Measurements from ENCODE around the gene KLF6.
A peak's percentile ranks its signal among the peaks of the same experiment; 100 is the strongest.

The KLF6 gene

DNA sequence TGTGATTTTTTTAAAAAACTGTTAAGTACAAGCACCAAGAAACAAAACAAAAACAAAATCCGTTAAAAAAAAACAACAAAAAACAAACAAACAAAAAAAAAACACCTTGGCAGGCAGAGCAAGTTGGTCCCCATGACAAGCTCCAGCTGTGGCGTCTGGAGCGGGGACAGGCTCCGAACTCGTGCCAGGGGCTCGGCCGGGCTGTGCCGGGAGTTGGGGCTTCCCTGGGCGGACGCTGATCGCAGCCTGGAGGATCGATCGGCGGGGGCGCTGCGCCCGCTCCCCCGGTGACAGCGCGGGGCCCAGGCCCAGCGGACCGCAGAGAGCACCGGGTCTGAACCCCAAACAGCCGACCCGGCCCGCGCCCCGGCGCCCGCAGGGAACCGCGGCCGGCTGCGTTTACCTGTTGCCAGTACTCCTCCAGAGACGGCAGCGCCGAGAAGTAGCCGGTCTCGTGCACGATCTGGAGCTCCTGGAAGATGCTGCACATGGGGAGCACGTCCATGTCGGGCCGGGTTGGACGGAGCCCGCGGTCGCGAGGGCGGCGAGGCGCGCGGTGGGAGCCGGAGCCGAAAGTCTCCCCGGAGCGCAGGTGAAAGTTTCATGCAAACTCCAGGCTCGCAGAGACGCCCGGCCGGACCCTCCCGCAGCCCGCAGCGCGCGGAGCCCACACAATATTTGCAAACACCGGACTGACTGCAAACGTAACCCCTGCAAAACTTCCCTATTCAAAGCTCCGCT lies at the start of gene KLF6:
TSS of gene KLF6 (minus strand) at position 700 of the 741 bp plus-strand sequence. CDS start at position 505, 195 bp downstream.
- no peak for FAIRE-seq

DNA sequence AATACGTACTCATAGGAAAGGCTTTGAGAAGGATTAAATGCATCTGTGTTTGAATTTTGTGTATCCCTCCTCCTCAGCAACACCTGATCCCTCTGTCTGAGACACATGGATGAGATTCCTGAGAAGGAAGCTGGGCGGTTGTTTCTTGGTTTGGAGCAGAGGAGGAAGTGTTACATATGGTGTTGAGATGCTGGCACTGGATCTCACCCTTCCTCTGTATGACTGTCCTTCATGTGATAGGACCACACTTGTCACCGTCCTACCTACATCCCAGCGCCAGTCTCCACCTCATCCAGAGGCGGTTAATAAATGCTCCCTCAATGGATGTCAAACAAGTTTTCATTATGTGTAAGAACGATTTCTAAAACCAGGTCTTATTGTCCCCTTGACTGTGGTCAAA lies 49.4 kb upstream of the KLF6 start:
- no peak for FAIRE-seq

DNA sequence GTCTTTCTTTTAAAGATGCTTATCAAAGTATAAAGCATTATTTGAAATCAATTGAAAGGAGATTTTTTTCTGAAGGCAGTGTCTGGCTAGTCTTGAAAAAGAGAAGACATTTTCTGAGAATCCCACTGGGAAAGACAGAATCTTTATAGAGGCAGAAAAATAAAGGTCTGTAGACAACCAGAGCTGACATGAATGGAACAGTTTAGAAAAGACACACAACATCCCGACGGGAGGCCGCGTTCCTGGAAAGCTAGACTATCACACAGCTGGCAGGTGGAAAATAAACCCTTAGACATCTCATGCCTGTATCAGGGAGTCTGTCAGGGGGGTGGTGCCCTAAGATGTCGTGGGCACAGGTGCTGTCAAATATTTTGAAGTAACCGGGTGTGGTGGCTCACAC lies 48.0 kb upstream of the KLF6 start:
- FAIRE-seq: no peak

DNA sequence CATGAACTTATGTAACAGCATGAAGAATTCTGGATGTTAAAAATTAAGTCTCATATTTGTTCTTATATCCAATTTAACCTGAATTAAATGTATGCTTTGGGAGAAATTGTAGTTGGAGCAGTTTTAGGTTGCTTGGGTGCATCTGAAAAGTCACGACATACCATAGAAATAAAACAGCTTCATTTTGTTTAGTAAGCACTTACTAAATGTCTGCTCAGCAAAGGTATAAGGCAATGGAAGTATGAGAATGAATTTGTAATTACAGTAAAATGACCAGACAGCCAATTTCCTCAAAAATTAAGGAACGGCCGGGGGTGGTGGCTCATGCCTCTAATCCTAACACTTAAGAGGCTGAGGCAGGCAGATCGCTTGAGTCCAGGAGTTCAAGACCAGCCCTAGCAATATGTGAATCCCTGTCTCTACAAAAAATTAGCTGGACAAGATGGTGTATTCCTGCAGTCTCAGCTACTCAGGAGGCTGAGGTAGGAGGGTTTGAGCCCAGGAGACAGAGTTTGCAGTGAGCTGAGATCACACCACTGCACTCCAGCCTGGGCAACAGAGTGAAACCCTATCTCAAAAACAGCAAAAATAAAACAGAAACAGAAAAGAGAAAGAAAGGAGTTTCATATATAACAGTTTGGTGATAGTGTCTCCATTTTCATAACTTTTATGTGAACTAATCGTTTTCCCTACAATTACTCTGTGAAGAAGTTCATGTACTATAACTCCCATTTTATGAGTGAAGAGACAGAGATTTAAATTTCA lies 47.2 kb upstream of the KLF6 start:
- FAIRE-seq: no peak

DNA sequence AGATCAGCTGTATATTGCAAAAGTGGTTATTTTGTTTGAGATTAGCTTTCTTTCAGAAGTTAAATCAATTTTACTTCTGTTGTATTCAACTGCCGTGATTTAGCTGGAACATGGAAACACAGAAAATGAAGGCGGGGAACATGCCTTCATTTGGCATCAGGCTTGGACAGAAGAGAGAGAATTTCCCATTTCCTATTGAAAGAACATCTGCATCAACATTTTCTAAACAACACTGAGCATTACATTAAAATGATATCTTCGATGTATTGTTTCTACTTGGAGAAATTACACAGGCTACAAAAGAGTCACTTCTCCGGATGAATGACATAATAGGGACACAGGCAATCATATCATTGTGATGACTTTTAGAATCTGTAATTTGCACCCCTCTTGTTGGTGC lies 46.6 kb upstream of the KLF6 start:
- FAIRE-seq: no peak

GRCh38 chr10:3830946-3831345 lies 45.9 kb upstream of the KLF6 start:
- FAIRE-seq: no peak

DNA sequence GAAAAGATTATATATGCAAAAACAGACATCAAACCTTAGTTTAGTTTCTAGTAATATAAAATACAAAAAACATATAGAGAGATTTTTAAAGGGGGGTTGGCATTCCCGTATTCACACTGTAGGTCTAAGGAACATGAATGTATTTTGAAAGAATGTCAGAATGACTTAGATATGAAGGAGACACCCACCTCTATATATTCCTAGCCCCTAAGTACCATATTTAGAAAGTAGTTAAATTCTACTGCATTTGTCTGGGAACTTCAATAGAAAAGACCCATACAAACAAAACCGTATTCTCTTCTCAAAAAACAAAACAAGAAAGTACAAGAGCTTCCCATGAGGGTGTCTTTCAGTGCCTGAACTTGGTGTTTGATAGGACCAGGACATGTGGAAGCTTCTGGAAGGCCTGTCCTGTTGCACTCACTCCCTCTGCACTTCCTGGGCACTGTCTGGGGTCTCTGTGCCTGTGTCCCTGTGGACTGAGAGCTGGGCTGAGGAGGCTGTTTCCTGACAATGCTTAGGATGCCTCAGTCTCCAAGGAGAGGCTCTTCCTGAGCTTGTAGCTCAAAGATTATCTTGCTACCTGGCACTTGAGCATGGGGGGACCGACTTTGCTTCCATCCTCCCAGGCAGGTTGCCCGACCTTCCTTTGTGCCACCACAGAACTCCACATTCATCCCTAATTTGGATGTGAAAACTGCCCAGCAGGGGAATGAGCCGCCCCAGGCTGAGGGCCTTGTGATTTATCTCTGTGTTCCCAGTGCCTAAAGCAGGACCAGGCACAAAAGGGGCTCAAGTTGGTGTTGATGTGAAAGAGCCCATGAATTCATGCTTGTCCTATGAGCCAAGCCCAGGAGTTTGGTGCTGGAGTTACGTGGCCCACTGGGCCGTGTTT lies 44.4 kb upstream of the KLF6 start:
- no peak for FAIRE-seq

DNA sequence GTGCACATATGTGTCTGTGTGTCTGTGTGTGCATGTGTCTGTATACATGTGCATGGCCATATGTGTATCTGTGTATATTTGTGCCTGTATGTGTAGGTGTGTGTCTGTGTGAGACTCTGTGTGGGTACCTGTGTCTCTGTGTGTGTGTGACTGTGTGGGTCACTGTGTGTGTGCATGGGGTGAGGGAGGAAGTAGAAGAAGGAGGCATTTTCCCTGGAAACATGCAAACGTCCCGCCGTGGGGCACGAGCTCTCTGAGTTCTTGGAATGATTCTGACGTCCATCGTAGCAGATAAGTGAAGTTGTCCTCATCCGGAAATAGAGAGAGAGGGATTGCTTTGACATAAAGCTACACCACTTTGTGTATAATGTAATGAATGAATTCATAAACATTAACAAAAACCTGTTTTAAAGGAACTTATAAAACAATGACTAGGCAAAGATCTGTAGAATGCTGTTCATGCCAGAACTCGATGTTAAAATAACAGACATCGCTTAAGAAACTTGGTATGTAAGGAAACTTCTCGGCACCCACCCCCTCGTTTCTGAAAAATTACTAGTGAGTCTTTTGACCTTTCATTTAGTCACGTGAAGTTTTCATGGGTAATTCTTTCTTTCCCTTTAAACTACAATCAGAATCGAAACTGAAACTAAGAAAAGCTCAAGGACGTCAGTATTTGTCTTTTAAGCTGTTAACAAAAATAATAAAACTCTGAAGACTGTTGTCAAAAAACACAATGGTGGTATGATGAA lies 43.6 kb upstream of the KLF6 start:
- peak; percentile 70 for FAIRE-seq

DNA sequence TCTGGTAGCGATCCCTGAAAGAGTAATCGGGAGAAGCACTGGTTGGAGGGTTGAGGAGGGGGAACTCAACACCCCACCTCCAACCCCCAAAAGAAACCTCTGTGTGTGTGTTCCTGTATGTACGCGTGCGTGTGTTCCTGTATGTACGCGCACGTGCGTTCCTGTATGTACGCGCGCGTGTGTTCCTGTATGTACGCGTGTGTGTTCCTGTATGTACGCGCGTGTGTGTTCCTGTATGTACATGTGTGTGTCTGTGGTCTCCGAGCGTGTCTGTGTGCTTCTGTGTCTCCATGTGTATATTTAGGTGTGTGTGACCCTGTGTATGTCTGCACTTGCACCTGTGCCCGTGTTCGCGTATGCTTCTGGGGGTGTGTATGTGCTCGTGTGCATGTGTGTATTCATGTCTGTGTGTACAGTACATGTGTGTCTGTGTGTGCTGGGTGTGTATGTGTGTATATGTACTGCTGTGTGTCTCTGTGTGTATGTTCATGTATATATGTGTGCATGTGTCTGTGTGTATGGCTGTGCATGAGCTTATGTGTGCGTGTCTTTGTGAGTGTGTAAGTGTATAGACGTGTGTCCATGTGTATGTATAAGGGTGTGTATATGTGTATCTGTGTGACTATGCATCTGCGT lies 42.9 kb upstream of the KLF6 start:
- FAIRE-seq: no peak

- no peak for FAIRE-seq
These were observed 42.3 kb upstream of the KLF6 start for GRCh38 chr10:3827266-3827665.

- FAIRE-seq: no peak
These were observed 40.9 kb upstream of the KLF6 start for GRCh38 chr10:3825862-3826351.

DNA sequence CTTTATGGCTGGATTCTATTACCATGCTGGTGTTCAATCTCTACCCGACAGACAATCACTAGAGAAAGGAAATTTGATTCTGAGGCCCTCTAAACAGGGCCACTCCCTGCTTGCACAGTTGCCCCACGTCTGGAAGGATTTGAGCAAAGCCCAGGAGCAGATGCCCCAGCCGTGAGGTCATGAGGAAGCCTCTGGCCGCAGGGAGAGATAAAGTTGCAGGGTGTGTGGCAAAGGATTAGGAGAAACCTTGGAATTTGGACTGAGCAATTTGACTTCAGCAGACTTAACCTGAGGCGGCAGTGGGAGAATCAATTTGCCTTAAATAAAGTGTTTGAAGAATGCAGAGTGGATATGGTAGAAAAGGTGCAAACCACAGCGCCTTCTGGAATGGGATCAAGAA lies 40.2 kb upstream of the KLF6 start:
- no peak for FAIRE-seq

DNA sequence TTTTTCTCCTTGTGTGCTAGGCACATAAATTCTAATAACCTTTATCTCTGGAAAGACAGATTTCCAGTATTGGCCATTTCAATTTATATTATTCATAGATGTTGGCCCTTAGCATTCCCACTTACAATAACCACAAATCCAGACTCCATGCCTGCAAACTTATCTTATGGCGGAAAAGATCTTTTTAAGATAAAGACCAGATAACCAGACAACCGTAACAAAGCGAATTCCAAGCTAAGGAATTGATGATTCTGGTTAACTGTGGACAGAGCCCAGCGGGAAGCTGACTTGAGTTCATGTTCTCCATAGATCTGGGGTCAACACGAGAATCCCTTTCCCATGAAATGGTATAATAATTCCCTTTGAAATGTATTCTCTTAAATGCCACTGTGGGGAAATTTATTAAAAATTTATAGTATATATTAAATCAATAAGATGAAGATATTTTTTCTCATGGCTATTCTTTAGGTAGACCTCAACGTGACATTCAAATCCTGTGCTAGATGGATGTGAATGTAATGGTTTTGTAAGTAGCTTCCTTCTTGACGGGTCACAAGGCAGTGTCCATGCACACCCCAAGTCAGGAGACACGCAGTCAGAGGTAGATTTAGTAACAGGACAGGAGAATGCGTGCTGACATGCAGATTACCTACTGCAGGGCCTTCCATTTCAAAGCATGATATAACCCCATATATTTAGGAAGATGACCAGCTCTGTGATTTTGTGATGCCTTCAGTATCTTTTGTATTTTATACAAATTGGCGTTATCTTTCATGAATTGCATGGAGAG lies 37.7 kb upstream of the KLF6 start:
- FAIRE-seq: no peak

DNA sequence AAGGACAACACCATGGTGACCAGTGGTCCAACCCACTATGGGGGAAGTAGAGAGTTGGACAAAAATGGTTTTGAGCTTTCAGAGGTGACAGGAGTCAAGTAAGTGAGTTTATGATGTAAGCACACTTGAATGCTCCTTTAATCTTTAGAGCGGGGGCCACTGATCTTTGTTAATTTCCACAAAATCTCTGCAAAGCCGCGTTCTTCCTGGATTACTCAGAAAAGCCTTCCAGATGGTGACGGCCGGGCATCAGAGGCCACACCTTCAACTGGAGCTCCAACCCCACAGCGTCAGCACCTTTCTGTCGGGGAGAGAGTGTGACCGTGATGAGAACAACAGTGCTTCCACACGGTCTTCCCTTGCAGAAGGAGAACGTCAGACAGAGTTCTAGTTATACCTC lies 35.2 kb upstream of the KLF6 start:
- FAIRE-seq: no peak

DNA sequence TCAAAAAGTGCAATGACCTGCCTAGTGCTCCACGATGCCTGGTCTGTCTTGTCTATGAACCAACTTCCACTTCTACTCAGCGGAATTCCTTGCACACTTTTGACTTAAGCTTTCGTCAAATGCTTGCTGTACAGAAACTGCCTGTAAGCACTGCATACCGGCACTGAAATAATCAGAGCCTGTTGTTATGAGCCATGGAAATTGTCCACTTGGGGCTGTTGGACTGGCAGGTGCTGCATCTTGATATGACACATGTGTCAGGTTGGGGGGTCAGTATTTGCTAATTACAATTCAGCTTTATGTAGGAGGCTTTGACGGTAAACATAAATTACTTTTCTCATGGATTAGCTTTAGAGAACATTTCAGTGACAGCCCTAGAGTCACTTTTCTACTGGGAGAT lies 32.0 kb upstream of the KLF6 start:
- FAIRE-seq: no peak

GRCh38 chr10:3814838-3815220 lies 29.8 kb upstream of the KLF6 start:
- no peak for FAIRE-seq

DNA sequence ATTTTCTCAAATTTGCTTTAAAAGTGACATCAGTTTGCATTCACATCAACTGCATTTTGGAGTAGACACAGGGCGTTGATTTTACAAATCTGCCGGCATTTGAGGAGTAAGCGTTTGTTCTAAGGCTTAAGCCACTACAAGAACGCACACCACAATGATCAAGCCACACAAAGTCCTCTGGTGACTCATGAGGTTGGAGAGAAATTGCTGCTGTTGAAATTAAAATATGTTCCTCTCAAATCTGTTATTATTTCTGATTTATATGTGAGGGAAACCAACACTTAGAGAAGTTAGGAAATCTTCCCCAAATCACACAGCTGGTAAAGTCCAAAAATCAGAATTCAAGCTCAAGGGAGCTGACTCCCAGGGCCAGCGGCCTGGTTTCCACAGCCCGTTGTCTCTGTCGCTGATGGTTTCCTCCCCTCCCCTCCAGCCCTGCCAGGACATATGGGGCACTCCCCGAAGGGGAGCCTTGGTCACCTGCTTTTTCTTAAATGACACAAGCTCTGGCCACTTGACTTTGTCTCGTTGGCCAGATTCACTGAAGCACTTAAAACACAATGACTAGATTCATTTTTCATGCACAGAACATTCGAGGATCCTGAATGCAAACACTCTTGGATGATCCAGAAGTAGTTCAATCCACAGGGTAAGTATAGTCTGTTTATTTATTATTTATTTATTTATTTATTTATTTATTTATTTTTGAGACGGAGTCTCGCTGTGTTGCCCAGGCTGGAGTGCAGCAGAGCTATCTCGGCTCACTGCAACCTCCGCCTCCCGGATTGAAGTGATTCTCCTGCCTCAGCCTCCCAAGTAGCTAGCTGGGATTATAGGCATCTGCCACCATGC lies 29.2 kb upstream of the KLF6 start:
- no peak for FAIRE-seq

DNA sequence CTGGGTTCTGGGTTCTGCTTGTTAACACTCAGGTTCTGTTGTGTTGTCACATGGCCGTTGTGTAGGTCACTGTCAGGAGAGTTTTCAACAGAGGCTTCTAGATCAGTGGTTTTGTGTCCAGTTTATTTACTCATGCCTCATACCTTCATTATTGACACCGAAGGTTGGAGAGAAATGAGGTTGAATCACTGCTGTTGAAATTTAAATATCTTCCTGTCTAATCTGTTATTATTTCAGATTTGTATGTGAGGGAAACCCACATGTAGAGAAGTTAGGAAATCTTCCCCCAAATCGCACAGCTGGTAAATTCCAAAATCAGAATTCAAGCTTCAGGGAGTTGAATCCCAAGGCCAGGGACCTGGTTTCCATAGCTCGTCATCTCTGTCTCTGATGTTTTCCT lies 28.3 kb upstream of the KLF6 start:
- FAIRE-seq: no peak

DNA sequence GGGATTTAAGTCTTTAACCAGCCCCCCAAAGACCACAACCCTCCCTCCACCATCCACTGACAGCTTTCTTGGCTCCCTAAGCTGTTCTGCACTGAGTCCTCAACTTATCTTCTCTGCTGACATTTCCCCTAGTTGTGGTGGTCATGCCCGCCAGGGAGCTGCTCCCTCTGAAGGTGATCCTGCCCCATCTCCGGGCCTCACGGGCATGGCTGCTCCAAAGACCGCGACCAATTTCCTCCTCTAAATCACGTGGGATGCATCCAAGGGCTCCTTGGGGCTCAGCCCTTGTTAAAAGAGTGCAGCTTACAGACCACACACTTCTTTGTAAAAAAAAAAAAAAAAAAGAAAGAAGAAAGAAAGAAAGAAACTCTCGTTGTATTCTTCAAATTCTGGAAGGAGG lies 27.1 kb upstream of the KLF6 start:
- no peak for FAIRE-seq

DNA sequence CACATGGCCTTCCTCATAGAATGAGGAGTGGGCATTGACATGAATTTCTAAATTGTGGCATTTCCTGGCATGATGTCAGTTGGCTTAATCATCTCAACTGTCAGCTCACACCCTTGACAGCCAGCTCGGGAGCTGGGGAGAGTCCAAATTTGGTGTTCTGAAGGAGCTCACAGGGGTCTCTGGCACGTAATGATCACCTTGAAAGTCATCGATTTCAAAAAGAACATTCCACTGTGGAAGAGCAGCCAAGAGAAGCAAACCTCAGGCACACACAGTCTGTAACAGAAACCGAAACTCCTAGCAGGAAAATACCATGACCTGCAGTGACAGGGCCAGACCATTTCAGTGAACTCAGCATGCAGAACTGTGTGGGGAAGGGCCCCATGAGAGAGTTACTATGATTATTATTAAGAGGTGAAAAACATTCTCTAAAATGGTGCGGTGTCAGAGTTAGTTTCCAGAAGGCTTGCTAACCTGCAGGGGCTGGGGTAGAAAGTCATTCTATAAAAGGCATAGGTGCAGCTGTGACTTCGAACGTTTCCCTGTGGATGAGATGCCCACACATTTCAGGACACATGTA lies 26.4 kb upstream of the KLF6 start:
- FAIRE-seq: no peak
